Lower leg skin (tissue), 3 donors: ENCODE measurements around the gene CFAP410.

Source experiments
- CTCF ChIP-seq, 3 donors: fragments of 450-650 bp; IDR thresholded peaks; one replicate each; pipeline ENCODE4 v1.5.1; 2016; ENCODE audit warnings: antibody characterized with exemption in 3 of 3, mild to moderate bottlenecking in 3 of 3, moderate library complexity in 2 of 3
- POLR2A ChIP-seq, 2 donors: fragments of 450-650 bp; IDR thresholded peaks; one replicate each; pipeline ENCODE4 v1.6.1; 2016 to 2017; ENCODE audit warnings: antibody characterized with exemption in 2 of 2, mild to moderate bottlenecking in 1 of 2, moderate library complexity in 1 of 2

- TF ChIP-seq CTCF (IDR thresholded peaks at IDR 0.05): no peak
- TF ChIP-seq POLR2A (IDR thresholded peaks at IDR 0.05): no peak
These were observed 42.3 kb downstream of the CFAP410 start for GRCh38 chr21:44296916-44297315.
